HUES6 (cell line): ENCODE data around the gene DMWD.

Experiments
- H3K27ac ChIP-seq: 2 replicates; pipeline ENCODE4 v1.7.0; 2013; ENCODE audit warnings: low read depth, mild to moderate bottlenecking, low read length, inconsistent platforms
- H3K27me3 ChIP-seq: 2 replicates; pipeline ENCODE4 v1.6.1; 2013; ENCODE audit warnings: low read length; ENCODE audit not compliant: control insufficient read depth, insufficient read depth
- H3K36me3 ChIP-seq: 2 replicates; pipeline ENCODE4 v1.6.1; 2013; ENCODE audit warnings: low read length; ENCODE audit not compliant: control insufficient read depth, insufficient read depth
- H3K4me1 ChIP-seq: 2 replicates; pipeline ENCODE4 v1.6.1; 2013; ENCODE audit warnings: low read length; ENCODE audit not compliant: control insufficient read depth, insufficient read depth
- H3K4me3 ChIP-seq: 2 replicates; pipeline ENCODE4 v1.5.1; 2013; ENCODE audit warnings: low read depth, low read length
- H3K9ac ChIP-seq: one replicate; pipeline ENCODE4 v1.6.1; 2013; ENCODE audit warnings: mild to moderate bottlenecking, low read length
- H3K9me3 ChIP-seq: 2 replicates; pipeline ENCODE4 v1.6.1; 2013; ENCODE audit warnings: low read depth, low read length; ENCODE audit not compliant: control insufficient read depth, insufficient read depth

The DMWD gene

GRCh38 chr19:45785781-45786532, 6.7 kb downstream of the DMWD start:
- peaks cover 54% of the 10 kb centered on the region for H3K36me3 ChIP-seq
- H3K4me1 ChIP-seq, result peaks cover 21% of the 10 kb centered on the region
- no peak overlapping the region for H3K9ac ChIP-seq
- no peak overlapping the region for H3K27ac ChIP-seq
- peaks cover 3% of the 10 kb centered on the region; the same call in 1 of the 2 replicates for H3K27me3 ChIP-seq
- H3K9me3 ChIP-seq, result no peaks in the 10 kb centered on the region
- no peak overlapping the region for H3K4me3 ChIP-seq

DNA sequence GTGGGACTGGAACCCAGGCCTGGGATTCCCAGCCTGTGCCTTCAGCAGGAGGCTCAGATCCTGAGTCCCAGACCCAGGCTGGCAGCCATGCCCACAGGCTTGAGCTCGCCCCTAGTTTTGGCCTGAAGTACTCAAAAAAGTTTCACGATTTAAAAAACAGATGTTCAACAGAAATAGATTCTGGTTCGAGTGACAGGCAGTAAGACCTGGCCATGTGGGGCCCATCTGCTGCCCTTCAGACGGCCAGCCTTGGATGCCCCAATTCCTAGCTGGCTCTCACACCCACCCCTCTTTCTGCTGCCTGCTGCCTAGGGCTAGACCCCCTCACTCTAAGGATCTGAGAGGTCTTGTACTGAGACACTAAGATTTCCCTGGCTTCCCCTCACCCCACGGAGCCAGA, 7.5 kb downstream of the DMWD start:
- Histone ChIP-seq H3K27me3 (peaks cover 9% of the 10 kb centered on the region), H3K36me3 (peaks cover 48% of the 10 kb centered on the region), H3K4me1 (peaks cover 26% of the 10 kb centered on the region), H3K9me3 (no peaks in the 10 kb centered on the region), H3K27ac (no peak overlapping the region), H3K4me3 (no peak overlapping the region), H3K9ac (no peak overlapping the region)

DNA sequence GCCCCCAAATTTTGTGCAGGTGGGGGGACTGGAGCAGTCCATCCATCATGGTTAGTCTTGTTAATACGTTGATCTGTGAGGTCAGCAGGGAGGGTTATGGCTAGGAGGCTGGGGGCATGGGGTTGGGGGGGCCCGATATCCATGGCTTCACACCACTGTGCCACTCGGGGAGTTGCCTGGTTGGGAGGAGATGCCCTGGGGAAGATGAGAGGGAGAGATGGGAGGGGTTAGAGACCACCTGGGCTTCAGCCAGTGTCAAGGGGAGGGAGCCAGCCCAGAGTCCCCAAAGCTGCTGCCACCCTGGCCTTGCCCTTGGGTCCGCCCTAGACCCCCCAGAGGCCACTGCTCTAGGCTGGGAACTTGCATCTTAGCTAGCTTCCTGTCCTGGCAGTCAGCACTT, 8.5 kb downstream of the DMWD start:
- Histone ChIP-seq H3K36me3 (peaks cover 42% of the 10 kb centered on the region), H3K27ac (no peak overlapping the region), H3K4me1 (peaks cover 31% of the 10 kb centered on the region), H3K9ac (no peak overlapping the region), H3K9me3 (no peaks in the 10 kb centered on the region), H3K4me3 (no peak overlapping the region), H3K27me3 (peaks cover 14% of the 10 kb centered on the region)

GRCh38 chr19:45782820-45783785, 9.5 kb downstream of the DMWD start:
- H3K27ac ChIP-seq, result no peak overlapping the region; the same call in 1 of the 2 replicates
- peaks cover 14% of the 10 kb centered on the region for H3K27me3 ChIP-seq
- H3K9me3 ChIP-seq, result no peaks in the 10 kb centered on the region
- peaks cover 33% of the 10 kb centered on the region for H3K36me3 ChIP-seq
- H3K4me3 ChIP-seq, result no peak overlapping the region; the same call in 1 of the 2 replicates
- peak overlapping the region; percentile 29 for H3K9ac ChIP-seq
- peaks cover 31% of the 10 kb centered on the region for H3K4me1 ChIP-seq

GRCh38 chr19:45782162-45782691, 10.4 kb downstream of the DMWD start, which contains the start of gene DMPK:
Gene DMPK (minus strand): TSS chr19:45782490. CDS start chr19:45782352, 138 bp downstream.
- Histone ChIP-seq H3K36me3 (peaks cover 36% of the 10 kb centered on the region), H3K27me3 (peaks cover 14% of the 10 kb centered on the region), H3K4me1 (peaks cover 31% of the 10 kb centered on the region), H3K27ac (no peak within 1 kb of the TSS; the same call in 1 of the 2 replicates), H3K9me3 (no peaks in the 10 kb centered on the region), H3K4me3 (no peak within 1 kb of the TSS; the same call in 1 of the 2 replicates), H3K9ac (peak within 1 kb of the TSS; percentile 29)

- H3K27ac ChIP-seq, result no peak overlapping the region
- no peaks in the 10 kb centered on the region for H3K9me3 ChIP-seq
- peaks cover 31% of the 10 kb centered on the region for H3K4me1 ChIP-seq
- no peak overlapping the region for H3K4me3 ChIP-seq
- peaks cover 14% of the 10 kb centered on the region for H3K27me3 ChIP-seq
- peaks cover 36% of the 10 kb centered on the region for H3K36me3 ChIP-seq
- H3K9ac ChIP-seq, result no peak overlapping the region
Observed at GRCh38 chr19:45781214-45782161, 11.2 kb downstream of the DMWD start.

- no peak overlapping the region for H3K27ac ChIP-seq
- H3K4me3 ChIP-seq, result no peak overlapping the region
- H3K36me3 ChIP-seq, result peaks cover 28% of the 10 kb centered on the region
- H3K9ac ChIP-seq, result no peak overlapping the region
- peaks cover 14% of the 10 kb centered on the region for H3K27me3 ChIP-seq
- peaks cover 31% of the 10 kb centered on the region for H3K4me1 ChIP-seq
- H3K9me3 ChIP-seq, result no peaks in the 10 kb centered on the region
Observed at GRCh38 chr19:45780448-45781213, 12.0 kb downstream of the DMWD start.

DNA sequence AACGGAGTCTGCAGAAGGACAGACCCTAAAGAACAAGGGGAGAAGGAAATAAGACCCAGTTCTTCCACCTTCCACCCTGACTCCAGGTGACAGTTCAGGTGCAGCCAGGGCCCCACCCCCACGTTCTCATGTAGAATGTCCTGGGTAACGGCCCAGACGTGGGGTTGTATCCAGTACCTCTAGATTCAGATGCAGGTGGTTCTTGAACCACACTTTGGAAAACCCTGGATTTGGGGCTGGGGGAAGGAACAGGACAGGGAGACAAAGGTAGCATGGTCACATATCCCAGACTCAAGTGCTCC, 12.5 kb downstream of the DMWD start:
- Histone ChIP-seq H3K9ac (no peak overlapping the region), H3K27me3 (peaks cover 14% of the 10 kb centered on the region), H3K4me3 (peak overlapping the region; percentile 50), H3K27ac (no peak overlapping the region), H3K4me1 (peaks cover 31% of the 10 kb centered on the region), H3K36me3 (peaks cover 23% of the 10 kb centered on the region), H3K9me3 (no peaks in the 10 kb centered on the region)

GRCh38 chr19:45779231-45780145, 13.2 kb downstream of the DMWD start:
- H3K9ac ChIP-seq, result peak overlapping the region; percentile 50
- H3K9me3 ChIP-seq, result no peaks in the 10 kb centered on the region
- peaks cover 14% of the 10 kb centered on the region for H3K27me3 ChIP-seq
- peaks cover 31% of the 10 kb centered on the region for H3K4me1 ChIP-seq
- peak overlapping the region; percentile 65 for H3K4me3 ChIP-seq
- no peak overlapping the region for H3K27ac ChIP-seq
- H3K36me3 ChIP-seq, result peaks cover 17% of the 10 kb centered on the region
